ENCODE data around the gene BAZ2A. TPM values are rescaled to one million over a fixed set of nuclear protein-coding genes. Genes with fewer than 3 reads are reported as not detected.

The BAZ2A gene
- total RNA-seq, 6 donors from 2014 or later = 74.5 to 245 (median 95.5) TPM

DNA sequence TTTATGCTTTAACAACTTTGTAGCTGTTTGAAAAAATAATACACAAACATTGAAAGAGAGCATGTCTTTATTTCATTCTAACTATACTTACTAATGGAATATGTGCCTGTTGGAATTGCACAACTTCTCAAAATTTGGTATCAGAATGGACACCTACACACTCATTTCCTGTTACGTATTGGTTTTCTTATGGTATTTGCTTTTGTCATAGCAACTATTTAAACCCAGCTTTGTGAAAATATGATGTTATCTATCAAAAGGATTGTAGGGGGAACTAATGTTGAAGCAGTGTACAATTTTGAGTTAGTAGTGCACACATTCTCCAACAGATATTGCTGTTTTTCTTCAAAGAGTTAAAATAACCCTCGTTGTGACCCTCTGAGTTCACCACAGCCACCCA lies 55.9 kb downstream of the BAZ2A start:
- TF ChIP-seq EP300 (IDR thresholded peaks at IDR 0.05) (no peak), POLR2A (IDR thresholded peaks at IDR 0.05) (no peak), POLR2AphosphoS5 (IDR thresholded peaks at IDR 0.05) (no peak)
- TF ChIP-seq, protein P1, sequence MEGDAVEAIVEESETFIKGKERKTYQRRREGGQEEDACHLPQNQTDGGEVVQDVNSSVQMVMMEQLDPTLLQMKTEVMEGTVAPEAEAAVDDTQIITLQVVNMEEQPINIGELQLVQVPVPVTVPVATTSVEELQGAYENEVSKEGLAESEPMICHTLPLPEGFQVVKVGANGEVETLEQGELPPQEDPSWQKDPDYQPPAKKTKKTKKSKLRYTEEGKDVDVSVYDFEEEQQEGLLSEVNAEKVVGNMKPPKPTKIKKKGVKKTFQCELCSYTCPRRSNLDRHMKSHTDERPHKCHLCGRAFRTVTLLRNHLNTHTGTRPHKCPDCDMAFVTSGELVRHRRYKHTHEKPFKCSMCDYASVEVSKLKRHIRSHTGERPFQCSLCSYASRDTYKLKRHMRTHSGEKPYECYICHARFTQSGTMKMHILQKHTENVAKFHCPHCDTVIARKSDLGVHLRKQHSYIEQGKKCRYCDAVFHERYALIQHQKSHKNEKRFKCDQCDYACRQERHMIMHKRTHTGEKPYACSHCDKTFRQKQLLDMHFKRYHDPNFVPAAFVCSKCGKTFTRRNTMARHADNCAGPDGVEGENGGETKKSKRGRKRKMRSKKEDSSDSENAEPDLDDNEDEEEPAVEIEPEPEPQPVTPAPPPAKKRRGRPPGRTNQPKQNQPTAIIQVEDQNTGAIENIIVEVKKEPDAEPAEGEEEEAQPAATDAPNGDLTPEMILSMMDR (IDR thresholded peaks at IDR 0.05) = no peak
- whole genome bisulfite sequencing, 2 donors = 44 to 46% methylated on average over 2 of the region's 2 CpGs
- no peak for DNase-seq

GRCh38 chr12:56572288-56572687 lies 57.8 kb downstream of the BAZ2A start:
- H3K4me3 ChIP-seq = no peak overlapping the region
- no peaks in the 10 kb centered on the region for H3K9me3 ChIP-seq
- no peak for DNase-seq
- no peaks in the 10 kb centered on the region for H3K27me3 ChIP-seq
- H3K4me1 ChIP-seq = peaks cover 42 to 57% (median 49%) of the 10 kb centered on the region in 4 donors
- ATAC-seq (ENCODE audit: low FRiP score in 2 of 2) = no peak
- peaks cover 0 to 68% (median 15%) of the 10 kb centered on the region in 4 donors for H3K36me3 ChIP-seq
- TF ChIP-seq POLR2A (IDR thresholded peaks at IDR 0.05) (no peak), EP300 (IDR thresholded peaks at IDR 0.05) (no peak), POLR2AphosphoS5 (IDR thresholded peaks at IDR 0.05) (no peak)
- TF ChIP-seq, protein P1 (IDR thresholded peaks at IDR 0.05) = no peak
- H3K27ac ChIP-seq = peak overlapping the region in 3 of 4 donors; percentile 1 to 84 (median 50)
- WGBS, 2 donors = 60 to 73% methylated on average over 1 of the region's 1 CpG

More for the DNA sequence above, 55.9 kb downstream of the BAZ2A start:
- no peak for ATAC-seq (ENCODE audit: low FRiP score in 2 of 2)
- H3K27ac ChIP-seq = peak overlapping the region in 2 of 4 donors; percentile 16 to 23
- H3K27me3 ChIP-seq = no peaks in the 10 kb centered on the region
- H3K4me1 ChIP-seq = peaks cover 26 to 39% (median 34%) of the 10 kb centered on the region in 4 donors
- H3K36me3 ChIP-seq = peaks cover 0 to 66% (median 24%) of the 10 kb centered on the region in 4 donors
- no peak overlapping the region for H3K4me3 ChIP-seq
- no peaks in the 10 kb centered on the region for H3K9me3 ChIP-seq

DNA sequence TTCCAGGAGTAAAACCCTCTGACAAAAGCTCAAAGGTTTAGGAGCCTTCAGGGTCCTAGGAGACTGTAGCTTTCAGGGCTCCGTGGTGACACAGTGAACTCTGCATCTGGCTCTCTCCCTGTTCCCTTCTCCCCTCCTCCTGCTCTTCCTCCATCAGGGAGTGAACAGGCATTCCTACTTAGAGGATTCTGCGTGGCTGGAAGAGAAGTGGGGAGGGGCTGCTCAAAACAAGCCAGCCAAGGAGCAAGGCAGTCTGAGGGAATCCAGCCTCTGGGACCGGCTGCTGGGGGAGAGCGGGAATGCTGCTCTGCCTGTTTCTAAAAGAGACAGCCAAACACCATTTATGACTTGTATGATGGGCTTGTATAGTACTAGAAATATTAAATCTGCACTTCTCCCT lies 59.0 kb downstream of the BAZ2A start:
- Histone ChIP-seq H3K4me3 (peak overlapping the region in 2 of 4 donors; percentile 9 to 18), H3K9me3 (no peaks in the 10 kb centered on the region), H3K4me1 (peaks cover 52 to 68% (median 60%) of the 10 kb centered on the region in 4 donors), H3K36me3 (peaks cover 0 to 67% (median 12%) of the 10 kb centered on the region in 4 donors), H3K27me3 (no peaks in the 10 kb centered on the region), H3K27ac (peak overlapping the region; percentile 83 to 90 (median 84))
- WGBS, 2 donors = 31 to 40% methylated on average over 4 of the region's 4 CpGs
- TF ChIP-seq EP300 (IDR thresholded peaks at IDR 0.05) = no peak
- no peak for TF ChIP-seq POLR2A (IDR thresholded peaks at IDR 0.05)
- no peak for TF ChIP-seq POLR2AphosphoS5 (IDR thresholded peaks at IDR 0.05)
- TF ChIP-seq, protein P1 (IDR thresholded peaks at IDR 0.05) = no peak
- DNase-seq (no peak), ATAC-seq (ENCODE audit: low FRiP score in 2 of 2) (peak in 1 of 2 donors; percentile 20)

DNA sequence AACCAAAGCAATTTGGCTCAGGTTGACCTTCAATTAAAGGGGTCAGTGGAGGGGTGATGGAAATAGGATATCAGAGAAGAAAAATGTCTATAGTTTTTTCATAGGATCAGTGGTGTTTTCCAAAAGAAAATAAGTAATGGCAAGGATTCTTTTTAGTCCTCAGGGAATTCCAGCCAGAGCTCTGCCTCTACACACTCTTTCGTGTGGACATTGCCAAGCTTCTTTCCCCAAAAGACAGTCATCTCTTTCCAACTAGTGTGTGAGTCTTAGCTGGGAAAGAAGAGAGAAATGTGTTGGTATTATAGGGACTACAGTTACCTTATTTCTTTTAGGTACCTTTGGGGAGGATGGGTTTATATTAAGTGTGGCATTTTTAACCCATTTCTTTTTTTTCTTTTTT lies 62.0 kb downstream of the BAZ2A start:
- ATAC-seq (ENCODE audit: low FRiP score in 2 of 2) (no peak), DNase-seq (no peak)
- H3K27me3 ChIP-seq = no peaks in the 10 kb centered on the region
- WGBS, 2 donors = 81 to 100% methylated on average over 1 of the region's 1 CpG
- H3K36me3 ChIP-seq = peaks cover 2 to 59% (median 9%) of the 10 kb centered on the region in 4 donors
- TF ChIP-seq, protein P1 (IDR thresholded peaks at IDR 0.05) = no peak
- TF ChIP-seq POLR2AphosphoS5 (IDR thresholded peaks at IDR 0.05) = no peak
- no peak for TF ChIP-seq EP300 (IDR thresholded peaks at IDR 0.05)
- no peak for TF ChIP-seq POLR2A (IDR thresholded peaks at IDR 0.05)
- H3K27ac ChIP-seq = peak overlapping the region in 3 of 4 donors; percentile 84 to 90 (median 85)
- peaks cover 62 to 75% (median 69%) of the 10 kb centered on the region in 4 donors for H3K4me1 ChIP-seq
- no peaks in the 10 kb centered on the region for H3K9me3 ChIP-seq
- no peak overlapping the region for H3K4me3 ChIP-seq
